Lung (tissue), 12 donors: ENCODE results near the gene ANKHD1. TPM values are rescaled to one million over a fixed set of nuclear protein-coding genes. Genes with fewer than 3 reads are reported as not detected.

Experiments
- ATAC-seq: fragments of 200-7000 bp; cut with Tn5 transposase; one replicate; pipeline ENCODE4 v1.9.1; 2020; ENCODE audit warnings: moderate number of reproducible peaks; ENCODE audit not compliant: insufficient read depth, low FRiP score
- DNase-seq, 3 donors: peaks; one replicate each; pipeline ENCODE4 v3.0.0-alpha.2; 2013 to 2017
- H3K27ac ChIP-seq, 2 donors: one replicate each; pipeline ENCODE4 v1.5.1; 2013; ENCODE audit warnings: mild to moderate bottlenecking in 2 of 2, moderate library complexity in 2 of 2, control low read depth in 1 of 2, inconsistent platforms in 1 of 2, low read depth in 1 of 2, low read length in 1 of 2
- H3K27me3 ChIP-seq, 3 donors: one replicate each; pipeline ENCODE4 v1.5.1; 2013; ENCODE audit warnings: low read length in 2 of 3; ENCODE audit not compliant: control insufficient read depth in 3 of 3, insufficient read depth in 3 of 3
- H3K36me3 ChIP-seq, 4 donors: one replicate each; pipeline ENCODE4 v1.5.1; 2013; ENCODE audit warnings: low read length in 4 of 4, mild to moderate bottlenecking in 1 of 4, moderate library complexity in 1 of 4; ENCODE audit not compliant: control insufficient read depth in 4 of 4, insufficient read depth in 4 of 4
- H3K4me1 ChIP-seq, 5 donors: one replicate each; pipeline ENCODE4 v1.5.1; 2013; ENCODE audit warnings: low read length in 5 of 5, mild to moderate bottlenecking in 2 of 5, moderate library complexity in 1 of 5; ENCODE audit not compliant: control insufficient read depth in 5 of 5, insufficient read depth in 5 of 5
- H3K4me3 ChIP-seq: one replicate; pipeline ENCODE4 v1.5.1; 2013; ENCODE audit warnings: mild to moderate bottlenecking, control low read depth, moderate library complexity
- H3K9ac ChIP-seq, 2 donors: one replicate each; pipeline ENCODE4 v1.5.1; 2013; ENCODE audit warnings: low read length in 2 of 2, control low read depth in 1 of 2; ENCODE audit not compliant: insufficient read depth in 1 of 2
- H3K9me3 ChIP-seq, 4 donors: one replicate each; pipeline ENCODE4 v1.5.1; 2013; ENCODE audit warnings: low read length in 3 of 4, mild to moderate bottlenecking in 1 of 4, moderate library complexity in 1 of 4; ENCODE audit not compliant: control insufficient read depth in 4 of 4, insufficient read depth in 3 of 4
- CTCF ChIP-seq: IDR thresholded peaks from 2 replicates; pipeline ENCODE4 v1.5.1; 2012; ENCODE audit warnings: mild to moderate bottlenecking; ENCODE audit errors: control extremely low read depth, extremely low read depth
- WGBS, 2 donors: extraction: QIAGEN DNeasy Blood & Tissue Kit; methylation state at CpG; one replicate each; pipeline ENCODE4 v1.1.7; 2013; 5-methylcytosine and 5-hydroxymethylcytosine counted together
- polyA plus RNA-seq, 2 donors: library from polyadenylated mRNA; stranded (reverse); fragments of 200-250 nt; gene quantifications; one replicate each; pipeline ENCODE4 v1.2.1, GENCODE V29; 2013
- total RNA-seq, 2 donors: library from RNA; depleted of rRNA in 1 of 2; stranded (reverse); fragments of >200 nt in 1 of 2; gene quantifications; one replicate each; pipeline ENCODE4 v1.2.1, GENCODE V29; 2014 to 2021
- donor health status: control.
- donor health status: control.
- donor health status: Bipolar disorder and iron deficiency.
- donor health status: healthy.
- donor health status: DM: yes; HTN: yes; CAD: no.

ANKHD1 gene
- total and polyA plus RNA-seq, 4 donors, result 53.0 to 200 (median 90.8) TPM

GRCh38 chr5:140357726-140358093 lies 43.9 kb upstream of the ANKHD1 start:
- peak; percentile 91 for ATAC-seq
- Histone ChIP-seq H3K9ac (no peak overlapping the region), H3K9me3 (no peaks in the 10 kb centered on the region), H3K4me1 (no peaks in the 10 kb centered on the region), H3K4me3 (no peak overlapping the region), H3K27ac (no peak overlapping the region), H3K27me3 (no peaks in the 10 kb centered on the region), H3K36me3 (no peaks in the 10 kb centered on the region)
- WGBS, 2 donors, result 0 to 1% methylated on average over 18 of the region's 18 CpGs
- peak; percentile 82 to 86 (median 86) for DNase-seq
- TF ChIP-seq CTCF, result peak; percentile 91

- DNase-seq, result peak in 2 of 3 donors; percentile 18 to 29
These were observed 42.8 kb upstream of the ANKHD1 start for GRCh38 chr5:140358738-140359310.

GRCh38 chr5:140360101-140360500 lies 41.5 kb upstream of the ANKHD1 start, which contains the start of gene SLC4A9:
SLC4A9 (plus strand) TSS chr5:140360194; CDS start chr5:140360237, 43 bp downstream.
- 88 to 94% methylated on average over 2 of the region's 2 CpGs for WGBS, 2 donors
- TF ChIP-seq CTCF, result no peak
- H3K27ac ChIP-seq, result no peak within 1 kb of the TSS

More at GRCh38 chr5:140358738-140359310, 42.8 kb upstream of the ANKHD1 start:
- Histone ChIP-seq H3K27me3 (no peaks in the 10 kb centered on the region), H3K36me3 (no peaks in the 10 kb centered on the region), H3K9me3 (no peaks in the 10 kb centered on the region), H3K9ac (no peak overlapping the region), H3K4me3 (no peak overlapping the region), H3K4me1 (peaks cover 0 to 6% (median 0%) of the 10 kb centered on the region in 5 donors), H3K27ac (no peak overlapping the region)
- no peak for TF ChIP-seq CTCF
- WGBS, 2 donors, result 76 to 89% methylated on average over 4 of the region's 4 CpGs
- ATAC-seq, result no peak

More at GRCh38 chr5:140360101-140360500, 41.5 kb upstream of the ANKHD1 start, which contains the start of gene SLC4A9:
- ATAC-seq (no peak), DNase-seq (no peak)
- no peaks in the 10 kb centered on the region for H3K27me3 ChIP-seq
- H3K36me3 ChIP-seq, result no peaks in the 10 kb centered on the region
- no peak within 1 kb of the TSS for H3K9ac ChIP-seq
- H3K4me1 ChIP-seq, result peaks cover 0 to 6% (median 0%) of the 10 kb centered on the region in 5 donors
- no peak within 1 kb of the TSS for H3K4me3 ChIP-seq
- H3K9me3 ChIP-seq, result no peaks in the 10 kb centered on the region
